PFSK-1 (cell line): ENCODE measurements around the gene KAT2B.

ENCODE experiments used
- FOXP2 ChIP-seq: optimal IDR thresholded peaks from 2 replicates; pipeline ENCODE3; 2011; ENCODE audit warnings: borderline replicate concordance, control low read depth, inconsistent platforms; ENCODE audit not compliant: insufficient read depth; ENCODE audit errors: extremely low read length, extremely low read depth
- POLR2AphosphoS5 ChIP-seq: IDR thresholded peaks from 2 replicates; pipeline ENCODE4 v1.6.1; 2012; ENCODE audit warnings: low read depth, mild to moderate bottlenecking, control low read depth, low read length, moderate library complexity
- SIN3A ChIP-seq: IDR thresholded peaks from 2 replicates; pipeline ENCODE4 v1.6.1; 2012; ENCODE audit warnings: mild to moderate bottlenecking, low read length, moderate library complexity, borderline replicate concordance; ENCODE audit not compliant: insufficient read depth
- TAF1 ChIP-seq: IDR thresholded peaks from 2 replicates; pipeline ENCODE4 v1.6.1; 2012; ENCODE audit warnings: low read length, control low read depth, borderline replicate concordance; ENCODE audit not compliant: insufficient read depth
- TF ChIP-seq, protein P1 (sequence below), 2 experiments: IDR thresholded peaks; 2 replicates each; pipeline versions ENCODE4 v1.6.1 to v1.8.0; 2011 to 2012; ENCODE audit warnings: low read depth in 2 of 2, low read length in 2 of 2, control low read depth in 1 of 2, inconsistent platforms in 1 of 2, mild to moderate bottlenecking in 1 of 2, moderate library complexity in 1 of 2; ENCODE audit not compliant: insufficient read depth in 1 of 2

The KAT2B gene

DNA sequence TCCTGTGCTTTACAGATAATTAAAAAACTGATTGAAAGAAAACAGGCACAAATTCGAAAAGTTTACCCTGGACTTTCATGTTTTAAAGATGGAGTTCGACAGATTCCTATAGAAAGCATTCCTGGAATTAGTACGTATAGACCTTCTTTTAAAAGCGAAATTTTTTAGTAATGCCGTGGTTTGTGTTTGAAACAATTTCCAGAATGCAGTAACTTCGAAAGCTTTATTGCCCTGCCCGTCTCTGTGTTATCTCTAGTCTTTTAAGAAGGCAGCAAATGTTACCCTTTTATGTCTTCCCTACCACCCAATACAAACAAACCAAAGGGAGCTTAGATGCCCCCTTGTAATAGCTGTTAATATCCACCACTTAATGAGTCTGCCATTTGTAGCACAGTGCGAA lies 106.1 kb downstream of the KAT2B start:
- TF ChIP-seq SIN3A (no peak), FOXP2 (no peak), TAF1 (no peak), POLR2AphosphoS5 (no peak)
- TF ChIP-seq, protein P1, sequence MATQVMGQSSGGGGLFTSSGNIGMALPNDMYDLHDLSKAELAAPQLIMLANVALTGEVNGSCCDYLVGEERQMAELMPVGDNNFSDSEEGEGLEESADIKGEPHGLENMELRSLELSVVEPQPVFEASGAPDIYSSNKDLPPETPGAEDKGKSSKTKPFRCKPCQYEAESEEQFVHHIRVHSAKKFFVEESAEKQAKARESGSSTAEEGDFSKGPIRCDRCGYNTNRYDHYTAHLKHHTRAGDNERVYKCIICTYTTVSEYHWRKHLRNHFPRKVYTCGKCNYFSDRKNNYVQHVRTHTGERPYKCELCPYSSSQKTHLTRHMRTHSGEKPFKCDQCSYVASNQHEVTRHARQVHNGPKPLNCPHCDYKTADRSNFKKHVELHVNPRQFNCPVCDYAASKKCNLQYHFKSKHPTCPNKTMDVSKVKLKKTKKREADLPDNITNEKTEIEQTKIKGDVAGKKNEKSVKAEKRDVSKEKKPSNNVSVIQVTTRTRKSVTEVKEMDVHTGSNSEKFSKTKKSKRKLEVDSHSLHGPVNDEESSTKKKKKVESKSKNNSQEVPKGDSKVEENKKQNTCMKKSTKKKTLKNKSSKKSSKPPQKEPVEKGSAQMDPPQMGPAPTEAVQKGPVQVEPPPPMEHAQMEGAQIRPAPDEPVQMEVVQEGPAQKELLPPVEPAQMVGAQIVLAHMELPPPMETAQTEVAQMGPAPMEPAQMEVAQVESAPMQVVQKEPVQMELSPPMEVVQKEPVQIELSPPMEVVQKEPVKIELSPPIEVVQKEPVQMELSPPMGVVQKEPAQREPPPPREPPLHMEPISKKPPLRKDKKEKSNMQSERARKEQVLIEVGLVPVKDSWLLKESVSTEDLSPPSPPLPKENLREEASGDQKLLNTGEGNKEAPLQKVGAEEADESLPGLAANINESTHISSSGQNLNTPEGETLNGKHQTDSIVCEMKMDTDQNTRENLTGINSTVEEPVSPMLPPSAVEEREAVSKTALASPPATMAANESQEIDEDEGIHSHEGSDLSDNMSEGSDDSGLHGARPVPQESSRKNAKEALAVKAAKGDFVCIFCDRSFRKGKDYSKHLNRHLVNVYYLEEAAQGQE (IDR thresholded peaks at IDR 0.05; ENCODE audit: insufficient read depth in 1 of 2, low read depth in 2 of 2, low read length in 2 of 2), result no peak

DNA sequence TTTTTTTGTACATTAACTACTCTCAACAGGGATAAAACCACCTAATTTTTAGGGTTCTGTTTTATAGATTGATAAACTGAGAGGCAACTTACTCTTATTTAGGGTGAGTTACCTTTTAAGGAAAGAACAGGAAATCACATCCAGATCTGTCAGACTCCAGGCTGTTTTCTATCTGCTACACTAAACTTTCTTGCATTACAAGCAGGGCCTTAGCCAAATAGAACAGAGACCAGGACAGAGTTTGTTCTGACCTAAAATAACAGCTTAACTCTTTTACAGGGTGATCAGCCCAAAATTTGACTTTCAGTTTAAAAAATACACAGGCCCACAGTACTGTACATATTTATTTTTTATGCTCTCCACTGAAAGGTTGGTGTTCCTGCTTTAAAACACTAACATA lies 107.1 kb downstream of the KAT2B start:
- no peak for TF ChIP-seq POLR2AphosphoS5

DNA sequence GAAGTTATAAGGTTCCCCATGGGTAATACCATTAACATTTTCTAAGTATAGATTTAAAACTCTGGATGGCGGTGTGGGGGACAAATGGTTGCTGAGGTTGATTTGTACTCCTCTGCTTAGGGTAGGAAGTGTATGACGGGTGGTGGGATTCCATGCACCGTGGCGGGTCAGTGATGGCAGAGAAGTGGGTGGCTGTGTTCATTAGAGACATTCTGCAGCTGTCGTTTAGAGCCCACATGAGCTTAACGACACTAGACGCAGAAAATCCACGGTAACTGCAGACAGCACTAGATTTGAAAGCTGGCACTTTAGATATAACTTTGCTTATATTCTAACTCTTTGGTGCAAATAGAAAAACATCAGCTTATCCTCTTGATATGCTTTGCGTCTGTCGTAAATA lies 108.2 kb downstream of the KAT2B start:
- no peak for TF ChIP-seq SIN3A
- no peak for TF ChIP-seq POLR2AphosphoS5
- TF ChIP-seq TAF1, result no peak
- TF ChIP-seq, protein P1 (IDR thresholded peaks at IDR 0.05; ENCODE audit: insufficient read depth in 1 of 2, low read depth in 2 of 2, low read length in 2 of 2), result no peak
- TF ChIP-seq FOXP2, result no peak

DNA sequence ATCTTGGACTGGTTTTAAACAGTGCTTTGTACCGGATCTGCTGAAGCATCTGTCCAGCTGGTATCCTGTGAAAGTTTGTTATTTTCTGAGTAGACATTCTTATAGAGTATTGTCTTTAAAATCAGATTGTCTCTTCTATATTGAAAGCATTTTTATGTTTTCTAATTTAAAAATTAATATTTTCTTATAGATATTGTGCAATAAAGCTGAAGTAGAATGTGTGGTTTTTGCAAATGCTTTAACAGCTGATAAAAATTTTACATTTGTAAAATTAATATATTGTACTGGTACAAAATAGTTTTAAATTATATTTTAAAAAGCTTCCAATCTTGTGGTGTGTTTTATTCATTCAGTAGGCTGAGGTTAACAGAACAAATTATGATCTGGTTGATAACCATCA lies 113.8 kb downstream of the KAT2B start:
- TF ChIP-seq POLR2AphosphoS5, result no peak
- TF ChIP-seq TAF1, result no peak
- TF ChIP-seq, protein P1 (IDR thresholded peaks at IDR 0.05; ENCODE audit: insufficient read depth in 1 of 2, low read depth in 2 of 2, low read length in 2 of 2), result no peak
- TF ChIP-seq FOXP2, result no peak
- TF ChIP-seq SIN3A, result no peak

DNA sequence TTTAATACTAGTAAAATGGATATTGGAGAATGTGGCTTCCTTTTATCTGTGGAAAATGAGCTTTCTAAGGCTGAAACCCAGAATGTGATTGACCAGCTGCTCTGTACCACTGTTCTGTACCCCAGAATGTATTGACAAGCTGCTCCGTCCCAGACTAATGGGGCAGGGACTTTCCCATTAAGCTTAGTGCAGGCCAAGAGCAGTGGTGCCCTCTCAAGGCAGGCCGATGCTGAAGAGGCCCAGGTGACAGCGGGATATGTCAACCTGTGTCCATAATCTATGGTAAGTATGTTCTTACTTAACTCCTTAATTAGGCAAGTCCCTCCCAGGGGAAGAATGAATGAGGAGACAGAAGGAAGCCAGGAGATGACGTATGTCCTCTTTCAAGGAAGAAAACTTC lies 114.7 kb downstream of the KAT2B start:
- no peak for TF ChIP-seq FOXP2
- TF ChIP-seq SIN3A, result no peak
- TF ChIP-seq TAF1, result no peak
- TF ChIP-seq POLR2AphosphoS5, result no peak
- TF ChIP-seq, protein P1 (IDR thresholded peaks at IDR 0.05; ENCODE audit: insufficient read depth in 1 of 2, low read depth in 2 of 2, low read length in 2 of 2), result no peak
